CD14-positive monocyte (primary cell): ENCODE measurements around the gene ABCA3. TPM values are rescaled to one million over a fixed set of nuclear protein-coding genes. Genes with fewer than 3 reads are reported as not detected.

ENCODE experiments used
- DNase-seq, 3 donors: peaks; one replicate each; pipeline ENCODE4 v3.0.0-alpha.2; 2011 to 2022
- H2AFZ ChIP-seq: 2 replicates; pipeline ENCODE4 v1.6.0; 2012; ENCODE audit warnings: mild to moderate bottlenecking, low read depth, low read length, inconsistent platforms; ENCODE audit not compliant: insufficient read depth, poor library complexity, severe bottlenecking
- H3K27ac ChIP-seq, 2 donors: 1 replicate in 1 of 2; 2 replicates in 1 of 2; pipeline ENCODE4 v1.5.1; 2012 to 2013; ENCODE audit warnings: low read length in 2 of 2, control low read depth in 1 of 2, inconsistent platforms in 1 of 2, low read depth in 1 of 2, mild to moderate bottlenecking in 1 of 2
- H3K27me3 ChIP-seq, 2 donors: one replicate each; pipeline versions ENCODE4 v1.6.0 to v1.6.1; 2011 to 2013; ENCODE audit warnings: low read length in 2 of 2; ENCODE audit not compliant: control insufficient read depth in 2 of 2, insufficient read depth in 2 of 2
- H3K36me3 ChIP-seq, 2 donors: replicated peaks in 1 of 2; 1 replicate in 1 of 2; 2 replicates in 1 of 2; pipeline versions ENCODE4 v1.5.1 to v1.6.1; 2012 to 2013; ENCODE audit warnings: low read length in 2 of 2, control low read depth in 1 of 2, inconsistent platforms in 1 of 2, mild to moderate bottlenecking in 1 of 2; ENCODE audit not compliant: insufficient read depth in 2 of 2, control insufficient read depth in 1 of 2
- H3K4me1 ChIP-seq, 2 donors: 1 replicate in 1 of 2; 2 replicates in 1 of 2; pipeline versions ENCODE4 v1.5.1 to v1.6.1; 2012 to 2013; ENCODE audit warnings: low read length in 2 of 2, control low read depth in 1 of 2, inconsistent platforms in 1 of 2, mild to moderate bottlenecking in 1 of 2, moderate library complexity in 1 of 2; ENCODE audit not compliant: insufficient read depth in 2 of 2, control insufficient read depth in 1 of 2
- H3K4me2 ChIP-seq: replicated peaks from 2 replicates; pipeline ENCODE3; 2012; ENCODE audit warnings: low read length, moderate library complexity, mild to moderate bottlenecking; ENCODE audit not compliant: poor library complexity, severe bottlenecking; ENCODE audit errors: extremely low read depth
- H3K4me3 ChIP-seq, 3 experiments: fragments of 200-600 bp in 1 of 3; sonication (generic) in 1 of 3; replicated peaks in 1 of 3; 1 replicate in 2 of 3; 2 replicates in 1 of 3; pipeline ENCODE4 v1.5.1; 2011 to 2013; ENCODE audit warnings: low read length in 3 of 3, mild to moderate bottlenecking in 3 of 3, control low read depth in 2 of 3, low read depth in 2 of 3, inconsistent platforms in 1 of 3, moderate library complexity in 1 of 3
- H3K79me2 ChIP-seq: 2 replicates; pipeline ENCODE4 v1.6.0; 2012; ENCODE audit warnings: mild to moderate bottlenecking, control low read depth, inconsistent platforms, low read length, moderate library complexity; ENCODE audit not compliant: insufficient read depth
- H3K9ac ChIP-seq: 2 replicates; pipeline ENCODE4 v1.6.0; 2017; ENCODE audit warnings: low read length, mild to moderate bottlenecking; ENCODE audit not compliant: insufficient read depth, poor library complexity, severe bottlenecking
- H3K9me3 ChIP-seq, 2 donors: replicated peaks in 1 of 2; 1 replicate in 1 of 2; 2 replicates in 1 of 2; pipeline versions ENCODE4 v1.5.1 to v1.6.1; 2012 to 2013; ENCODE audit warnings: low read length in 2 of 2, control low read depth in 1 of 2; ENCODE audit not compliant: control insufficient read depth in 1 of 2, insufficient read depth in 1 of 2
- H4K20me1 ChIP-seq: 2 replicates; pipeline ENCODE4 v1.6.0; 2012; ENCODE audit warnings: mild to moderate bottlenecking, low read length, control low read depth, moderate library complexity; ENCODE audit not compliant: insufficient read depth
- H3K27ac Mint-ChIP-seq, 7 donors: one replicate each; pipeline ENCODE4 v1.8.0; 2020; ENCODE audit warnings: mild to moderate bottlenecking in 7 of 7, mixed read lengths in 7 of 7, moderate library complexity in 6 of 7, inconsistent platforms in 2 of 7
- H3K27me3 Mint-ChIP-seq, 3 donors: one replicate each; pipeline ENCODE4 v1.8.0; 2021 to 2022; ENCODE audit warnings: low read depth in 3 of 3, mild to moderate bottlenecking in 3 of 3, mixed read lengths in 3 of 3, moderate library complexity in 3 of 3, inconsistent platforms in 1 of 3
- H3K36me3 Mint-ChIP-seq, 2 donors: one replicate each; pipeline ENCODE4 v1.8.0; 2020; ENCODE audit warnings: mixed read lengths in 2 of 2, inconsistent platforms in 1 of 2, mild to moderate bottlenecking in 1 of 2
- H3K4me1 Mint-ChIP-seq: one replicate; pipeline ENCODE4 v1.8.0; 2020; ENCODE audit warnings: mild to moderate bottlenecking, mixed read lengths
- H3K4me3 Mint-ChIP-seq, 2 donors: one replicate each; pipeline ENCODE4 v1.8.0; 2020; ENCODE audit warnings: mild to moderate bottlenecking in 2 of 2, mixed read lengths in 2 of 2, moderate library complexity in 1 of 2
- H3K9me3 Mint-ChIP-seq, 7 donors: one replicate each; pipeline ENCODE4 v1.8.0; 2020 to 2022; ENCODE audit warnings: mixed read lengths in 7 of 7, mild to moderate bottlenecking in 6 of 7, moderate library complexity in 6 of 7, inconsistent platforms in 2 of 7
- WGBS: methylation state at CpG from one replicate; pipeline ENCODE4 v1.1.5; 2013; ENCODE audit warnings: missing lambda C conversion rate; ENCODE audit not compliant: insufficient coverage; 5-methylcytosine and 5-hydroxymethylcytosine counted together
- intact Hi-C, 2 donors: fragments of 100-400 bp; cut with micrococcal nuclease; formaldehyde crosslinking; loops; one replicate each; pipeline versions ENCODE4 v1.15.0 to v1.15.1; 2023
- polyA plus RNA-seq, 3 donors: library from polyadenylated mRNA; depleted of rRNA in 1 of 3; unstranded in 2 of 3; stranded (reverse) in 1 of 3; fragments of 300-500 nt in 2 of 3; fragments of >200 nt in 1 of 3; fragmentation: Illumina TruSeq in 2 of 3; gene quantifications; 1 replicate in 2 of 3; 2 replicates in 1 of 3; pipeline ENCODE4 v1.2.3, GENCODE V29; 2012 to 2021
- TF ChIP-seq, protein P1 (sequence below): fragments of 200-600 bp; IDR thresholded peaks from one replicate; pipeline ENCODE4 v1.8.0; 2022; ENCODE audit warnings: antibody characterized with exemption, mild to moderate bottlenecking

The ABCA3 gene
- polyA plus RNA-seq, 3 donors, result 0.06 to 1.2 (median 0.68) TPM

DNA sequence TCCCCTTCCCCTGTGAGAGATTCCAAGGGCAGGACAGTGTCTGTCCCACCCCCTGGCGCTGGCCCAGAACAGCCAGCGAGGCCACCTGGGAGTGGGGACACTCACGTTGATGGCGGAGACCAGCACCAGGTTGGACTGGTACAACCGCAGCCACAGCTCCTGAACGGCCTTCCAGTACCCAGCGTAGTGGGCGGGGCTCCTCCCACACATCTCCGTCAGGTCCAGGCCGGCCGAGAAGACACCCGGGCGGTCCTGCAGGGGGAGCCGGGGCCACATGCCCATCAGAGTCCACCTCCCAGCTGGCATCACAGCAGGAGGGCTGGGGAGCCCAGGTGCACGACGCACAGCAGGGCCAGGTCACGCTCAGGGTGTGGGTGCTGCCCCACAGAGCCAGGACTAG lies 96.2 kb downstream of the ABCA3 start:
- intact Hi-C loops, result loop anchor here in 1 of 2 donors (10.0 kb wide), 1 partner anchor 240 kb away; the partner anchor contains the start of gene ZNF598
- 89% methylated on average over 8 of the region's 17 CpGs for WGBS

DNA sequence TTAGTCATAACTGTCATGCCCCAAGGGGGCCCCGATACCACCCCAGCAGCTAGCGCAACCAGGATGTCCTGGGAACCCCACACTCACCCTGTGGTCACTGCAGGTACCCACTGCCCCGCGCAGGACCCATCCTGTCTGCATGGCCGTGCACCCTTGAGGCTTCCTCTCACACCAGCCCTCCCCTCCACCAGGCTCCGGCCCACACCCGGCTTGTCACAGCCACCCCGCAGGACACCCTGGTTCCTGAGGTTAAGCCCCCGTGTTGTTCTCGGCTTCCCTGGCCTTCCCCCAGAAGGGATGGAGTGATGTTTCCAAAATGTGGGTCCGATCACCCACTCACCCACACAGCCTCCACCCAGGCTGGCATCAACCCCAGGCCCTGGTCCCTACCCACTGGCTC lies 96.7 kb downstream of the ABCA3 start:
- H3K36me3 ChIP-seq, result peaks cover 47 to 55% of the 10 kb centered on the region in 2 donors
- 89% methylated on average over 5 of the region's 11 CpGs for WGBS
- H2AFZ ChIP-seq, result no peak overlapping the region
- peaks cover 4 to 7% (median 5%) of the 10 kb centered on the region in 3 donors for H3K27me3 Mint-ChIP-seq
- DNase-seq, result no peak
- no peak overlapping the region for H3K9ac ChIP-seq
- no peaks in the 10 kb centered on the region for H3K9me3 ChIP-seq
- no peak overlapping the region for H3K27ac ChIP-seq
- peaks cover 5% of the 10 kb centered on the region for H3K79me2 ChIP-seq
- peaks cover 42 to 76% of the 10 kb centered on the region in 2 donors for H3K36me3 Mint-ChIP-seq
- no peak overlapping the region for H3K4me3 ChIP-seq
- peaks cover 3% of the 10 kb centered on the region for H3K4me1 Mint-ChIP-seq
- H3K27me3 ChIP-seq, result peaks cover 0 to 1% of the 10 kb centered on the region in 2 donors
- H4K20me1 ChIP-seq, result peaks cover 1% of the 10 kb centered on the region
- TF ChIP-seq, protein P1, sequence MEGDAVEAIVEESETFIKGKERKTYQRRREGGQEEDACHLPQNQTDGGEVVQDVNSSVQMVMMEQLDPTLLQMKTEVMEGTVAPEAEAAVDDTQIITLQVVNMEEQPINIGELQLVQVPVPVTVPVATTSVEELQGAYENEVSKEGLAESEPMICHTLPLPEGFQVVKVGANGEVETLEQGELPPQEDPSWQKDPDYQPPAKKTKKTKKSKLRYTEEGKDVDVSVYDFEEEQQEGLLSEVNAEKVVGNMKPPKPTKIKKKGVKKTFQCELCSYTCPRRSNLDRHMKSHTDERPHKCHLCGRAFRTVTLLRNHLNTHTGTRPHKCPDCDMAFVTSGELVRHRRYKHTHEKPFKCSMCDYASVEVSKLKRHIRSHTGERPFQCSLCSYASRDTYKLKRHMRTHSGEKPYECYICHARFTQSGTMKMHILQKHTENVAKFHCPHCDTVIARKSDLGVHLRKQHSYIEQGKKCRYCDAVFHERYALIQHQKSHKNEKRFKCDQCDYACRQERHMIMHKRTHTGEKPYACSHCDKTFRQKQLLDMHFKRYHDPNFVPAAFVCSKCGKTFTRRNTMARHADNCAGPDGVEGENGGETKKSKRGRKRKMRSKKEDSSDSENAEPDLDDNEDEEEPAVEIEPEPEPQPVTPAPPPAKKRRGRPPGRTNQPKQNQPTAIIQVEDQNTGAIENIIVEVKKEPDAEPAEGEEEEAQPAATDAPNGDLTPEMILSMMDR, result no peak
- intact Hi-C loops, result loop anchor here in 1 of 2 donors (10.0 kb wide), 1 partner anchor 239 kb away; the partner anchor contains the start of gene ZNF598
- no peak overlapping the region for H3K4me2 ChIP-seq
- H3K4me3 Mint-ChIP-seq, result no peak overlapping the region
- H3K27ac Mint-ChIP-seq, result no peak overlapping the region
- H3K9me3 Mint-ChIP-seq, result peaks cover 0 to 3% (median 0%) of the 10 kb centered on the region in 7 donors
- no peaks in the 10 kb centered on the region for H3K4me1 ChIP-seq

More for the DNA sequence above, 96.2 kb downstream of the ABCA3 start:
- Histone ChIP-seq H3K4me2 (no peak overlapping the region), H3K9me3 (no peaks in the 10 kb centered on the region), H3K79me2 (peaks cover 5% of the 10 kb centered on the region), H3K27me3 (no peaks in the 10 kb centered on the region), H3K9ac (no peak overlapping the region), H3K4me3 (no peak overlapping the region), H3K4me1 (no peaks in the 10 kb centered on the region), H2AFZ (no peak overlapping the region), H3K36me3 (peaks cover 47 to 54% of the 10 kb centered on the region in 2 donors), H4K20me1 (no peaks in the 10 kb centered on the region), H3K27ac (no peak overlapping the region)
- peaks cover 0 to 3% (median 0%) of the 10 kb centered on the region in 7 donors for H3K9me3 Mint-ChIP-seq
- no peak overlapping the region for H3K4me3 Mint-ChIP-seq
- peaks cover 3% of the 10 kb centered on the region for H3K4me1 Mint-ChIP-seq
- DNase-seq, result no peak
- peaks cover 42 to 75% of the 10 kb centered on the region in 2 donors for H3K36me3 Mint-ChIP-seq
- TF ChIP-seq, protein P1, result no peak
- H3K27ac Mint-ChIP-seq, result no peak overlapping the region
- peaks cover 2 to 4% (median 3%) of the 10 kb centered on the region in 3 donors for H3K27me3 Mint-ChIP-seq
